ENCODE results near the gene GNB3.
A peak's percentile ranks its signal among the peaks of the same experiment; 100 is the strongest.
"Not testable (repeated sequence)": the region's sequence is repeated elsewhere in the genome, so short reads cannot be mapped to it uniquely, and the experiment has no call there.

GNB3 gene

GRCh38 chr12:6886206-6886999 lies 45.7 kb downstream of the GNB3 start:
- not testable (repeated sequence) for DNase-seq

DNA sequence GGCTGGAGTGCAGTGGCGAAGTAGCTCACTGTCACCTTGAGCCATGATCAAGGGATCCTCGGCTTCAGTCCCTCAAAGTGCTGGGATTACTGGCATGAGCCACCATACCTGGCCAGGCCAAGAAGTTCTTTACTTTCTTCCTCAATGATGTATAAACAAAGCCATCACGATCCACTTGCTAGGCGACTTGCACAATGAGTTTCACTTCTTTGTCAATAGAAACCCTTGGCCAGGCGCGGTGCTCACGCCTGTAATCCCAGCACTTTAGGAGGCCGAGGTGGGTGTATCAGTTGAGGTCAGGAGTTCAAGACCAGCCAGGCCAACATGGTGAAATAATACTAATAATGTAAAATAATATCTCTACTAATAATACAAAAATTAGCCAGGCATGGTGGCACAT lies 46.7 kb downstream of the GNB3 start:
- DNase-seq: no peak

- no peak for DNase-seq
These were observed 47.6 kb downstream of the GNB3 start for GRCh38 chr12:6888360-6888759.

DNA sequence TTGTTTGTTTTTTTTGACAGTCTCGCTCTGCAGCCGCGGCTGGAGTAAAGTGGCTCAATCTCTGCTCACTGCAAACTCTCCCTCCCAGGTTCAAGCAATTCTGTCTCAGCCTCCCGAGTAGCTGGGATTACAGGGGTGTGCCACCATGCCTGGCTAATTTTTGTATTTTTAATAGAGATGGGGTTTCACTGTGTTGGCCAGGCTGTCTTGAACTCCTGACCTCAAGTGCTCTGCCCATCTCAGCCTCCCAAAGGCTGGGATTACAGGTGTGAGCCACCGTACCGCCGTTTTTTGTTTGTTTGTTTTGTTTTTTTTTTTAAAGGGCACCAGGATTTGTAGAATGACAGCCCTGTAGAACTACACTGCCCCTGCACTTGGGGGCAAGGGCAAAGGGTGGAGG lies 48.1 kb downstream of the GNB3 start:
- not testable (repeated sequence) for DNase-seq

- DNase-seq: not testable (repeated sequence)
These were observed 49.2 kb downstream of the GNB3 start for GRCh38 chr12:6889775-6890573.

GRCh38 chr12:6890789-6891645 lies 50.3 kb downstream of the GNB3 start:
- DNase-seq: peak; percentile 99

DNA sequence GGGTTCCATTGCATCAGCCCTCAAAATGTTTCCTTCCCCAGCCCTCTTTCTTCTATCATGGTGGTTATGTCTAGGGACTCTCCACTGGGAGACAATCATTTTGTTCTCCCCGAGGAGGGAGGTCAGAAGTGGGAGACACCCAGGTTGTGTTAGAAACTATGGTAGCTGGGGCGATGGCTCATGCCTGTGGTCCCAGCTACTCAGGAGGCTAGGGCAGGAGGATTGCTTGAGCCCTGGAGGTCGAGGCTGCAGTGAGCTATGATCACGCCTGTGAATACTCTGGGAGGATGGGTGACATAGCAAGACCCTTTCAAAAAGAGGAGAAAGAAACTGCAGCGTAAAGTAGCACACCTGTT lies 50.9 kb downstream of the GNB3 start:
- DNase-seq: peak; percentile 26

- DNase-seq: not testable (repeated sequence)
These were observed 52.0 kb downstream of the GNB3 start for GRCh38 chr12:6892683-6893082.

- no peak for DNase-seq
These were observed 53.6 kb downstream of the GNB3 start for GRCh38 chr12:6894321-6894720.

Measured in activated CD4-positive, alpha-beta T cell treated with anti-CD3 and anti-CD28 coated beads for 48 hours (primary cell).